Measurements from ENCODE around the gene SNX25.
"Not testable (repeated sequence)": the region's sequence is repeated elsewhere in the genome, so short reads cannot be mapped to it uniquely, and the experiment has no call there.

The SNX25 gene

DNA sequence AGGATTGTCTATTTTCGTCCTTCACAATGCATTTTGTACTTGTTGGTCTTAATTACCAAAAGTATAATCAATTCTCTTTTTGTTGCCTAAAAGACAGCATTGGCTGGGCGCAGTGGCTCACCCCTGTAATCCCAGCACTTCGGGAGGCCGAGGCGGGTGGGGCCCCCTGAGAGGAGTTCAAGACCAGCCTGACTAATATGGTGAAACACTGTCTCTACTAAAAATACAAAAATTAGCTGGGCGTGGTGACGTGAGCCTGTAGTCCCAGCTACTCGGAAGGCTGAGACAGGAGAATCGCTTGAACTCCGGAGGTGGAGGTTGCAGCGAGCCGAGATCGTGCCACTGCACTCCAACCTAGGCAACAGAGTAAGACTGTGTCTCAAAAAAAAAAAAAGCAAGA lies 4.3 kb upstream of the SNX25 start:
- DNase-seq (ENCODE audit: low read depth), result not testable (repeated sequence)

DNA sequence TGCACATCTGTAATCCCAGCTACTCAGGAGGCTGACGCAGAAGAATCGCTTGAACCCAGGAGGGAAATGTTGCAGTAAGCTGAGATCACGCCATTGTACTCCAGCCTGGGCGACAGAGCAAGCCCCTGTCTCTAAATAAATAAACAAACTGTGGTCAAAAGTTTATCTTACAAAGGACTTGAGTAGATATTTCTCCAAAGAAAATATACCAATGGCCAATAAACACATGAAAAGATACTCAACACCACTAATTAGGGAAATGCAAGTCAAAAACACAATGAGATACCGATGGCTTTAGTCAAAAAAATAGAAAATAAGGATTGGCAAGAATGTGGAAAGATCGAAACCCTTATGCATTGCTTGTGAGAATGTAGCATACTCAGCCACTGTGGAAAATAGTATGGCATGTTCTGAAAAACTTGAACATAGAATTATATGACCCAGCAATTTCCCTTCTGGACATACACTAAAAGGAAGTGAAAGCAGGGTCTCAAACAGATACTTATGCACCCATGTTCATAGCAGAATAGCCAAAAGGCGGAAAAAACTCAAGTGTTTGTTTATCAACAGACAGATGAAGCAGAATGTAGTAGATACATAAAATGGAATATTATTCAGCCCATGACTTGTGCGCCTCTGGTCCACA lies 3.6 kb upstream of the SNX25 start:
- no peak for DNase-seq (ENCODE audit: low read depth)

DNA sequence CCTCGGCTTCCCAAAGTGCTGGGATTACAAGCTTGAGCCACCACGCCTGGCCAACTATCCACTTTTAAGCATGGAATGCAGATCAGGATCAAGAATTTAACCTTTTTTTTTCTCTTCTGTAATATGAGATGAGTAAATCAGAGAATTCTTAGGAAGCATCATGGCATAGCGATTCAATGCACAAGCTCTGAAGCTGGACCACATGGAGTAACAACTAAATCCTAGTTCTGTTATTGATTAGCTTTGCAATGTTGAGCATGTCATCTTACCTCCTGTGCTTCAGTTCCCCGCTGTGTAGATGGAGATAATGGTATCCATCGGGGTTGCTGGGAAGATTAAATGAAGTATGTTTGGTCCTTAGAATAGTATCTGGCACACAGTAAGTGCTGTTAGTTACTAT lies 1.9 kb upstream of the SNX25 start:
- no peak for DNase-seq (ENCODE audit: low read depth)

DNA sequence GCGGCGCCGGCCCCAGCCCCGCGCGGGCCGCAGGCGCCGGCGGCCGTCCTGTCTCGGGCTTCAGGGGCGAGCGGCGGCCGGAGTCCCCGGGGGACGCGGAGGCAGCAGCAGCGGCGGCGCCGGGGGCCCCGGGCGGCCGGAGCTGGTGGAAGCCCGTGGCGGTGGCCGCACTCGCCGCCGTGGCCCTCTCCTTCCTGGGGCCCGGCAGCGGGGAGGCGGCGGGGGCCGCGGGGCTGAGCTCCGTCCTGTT lies 379 bp downstream of the SNX25 start:
- DNase-seq (ENCODE audit: low read depth), result not testable (repeated sequence)

DNA sequence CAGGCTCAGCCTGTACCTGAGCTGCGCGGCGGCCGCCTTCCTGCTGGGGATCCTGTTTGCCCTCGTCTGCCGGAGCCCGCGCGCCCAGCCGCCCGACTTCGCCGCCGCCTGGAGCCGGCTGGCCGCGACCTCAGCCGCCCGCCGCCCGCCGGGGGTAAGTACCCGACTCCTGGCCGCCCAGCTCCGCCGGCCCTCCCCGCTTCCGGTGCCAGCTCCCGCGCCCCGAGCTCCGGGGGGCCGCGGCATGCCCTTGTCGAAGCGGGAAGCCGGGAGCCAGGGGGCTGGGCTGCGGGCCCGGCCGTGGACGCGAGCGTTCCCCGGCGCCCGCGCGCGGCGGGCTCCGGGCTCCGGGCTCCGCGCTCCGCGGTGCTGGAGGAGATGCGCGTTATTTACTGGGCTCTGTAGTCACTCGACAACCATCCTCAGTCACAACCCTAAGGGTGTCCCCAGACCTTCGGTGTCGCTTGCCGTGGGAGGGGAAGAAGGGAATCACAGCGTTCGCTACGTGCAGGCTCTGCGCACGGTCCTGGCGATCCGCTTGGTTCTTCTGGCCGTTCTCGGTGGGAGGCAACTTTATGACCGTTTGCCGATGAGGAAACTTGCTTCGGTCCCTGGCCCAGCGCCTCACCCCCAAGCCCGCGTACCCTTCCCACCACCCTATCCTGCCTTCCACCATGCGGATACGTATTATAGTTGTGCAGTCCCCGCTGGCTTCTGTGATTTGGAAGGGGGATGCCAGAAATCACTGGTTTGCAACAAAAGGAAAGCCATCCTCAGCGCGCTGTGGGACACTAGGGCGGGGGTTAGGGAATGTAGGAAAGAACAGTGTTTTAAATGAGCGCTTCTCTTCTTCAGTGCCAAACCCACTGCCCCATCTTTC lies 944 bp downstream of the SNX25 start:
- no peak for DNase-seq (ENCODE audit: low read depth)

DNA sequence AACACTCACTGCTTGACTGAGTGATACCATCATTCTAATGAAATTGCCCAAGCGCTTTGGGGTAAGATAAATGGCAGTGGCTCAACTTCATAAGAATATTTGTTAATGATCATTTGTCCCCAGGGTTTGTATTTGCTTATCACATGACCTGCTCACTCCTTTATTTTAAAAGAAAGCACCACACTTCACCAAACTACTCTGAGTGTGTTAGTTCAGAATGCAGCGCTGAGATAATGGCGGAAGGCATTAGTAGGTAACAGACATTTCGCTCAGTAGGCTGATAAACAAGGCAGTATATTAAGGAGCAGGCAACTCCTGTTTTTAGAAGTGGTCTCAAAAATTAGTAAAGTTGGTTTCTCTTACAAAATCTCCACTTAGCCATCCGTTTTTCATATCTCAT lies 1.6 kb downstream of the SNX25 start:
- DNase-seq (ENCODE audit: low read depth), result no peak

DNA sequence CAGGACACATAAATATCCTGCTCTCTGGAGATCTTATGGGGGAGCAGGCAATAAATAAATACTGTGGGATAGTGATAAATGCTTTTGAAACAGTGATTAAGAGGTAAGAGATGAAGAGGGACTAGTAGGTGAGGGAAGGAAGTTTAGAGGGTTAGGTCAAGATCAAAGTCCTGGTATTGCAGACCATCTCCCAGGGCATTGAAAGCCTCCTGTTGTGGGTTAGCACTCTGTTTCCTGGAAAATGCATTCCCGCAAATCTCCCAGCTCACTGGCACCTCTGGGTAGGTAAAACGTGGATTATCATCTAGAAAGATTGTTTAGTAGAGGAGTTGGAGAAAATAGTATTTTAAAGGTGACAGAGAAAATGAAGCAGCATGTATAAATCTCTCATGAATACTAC lies 2.2 kb downstream of the SNX25 start:
- DNase-seq (ENCODE audit: low read depth), result no peak

DNA sequence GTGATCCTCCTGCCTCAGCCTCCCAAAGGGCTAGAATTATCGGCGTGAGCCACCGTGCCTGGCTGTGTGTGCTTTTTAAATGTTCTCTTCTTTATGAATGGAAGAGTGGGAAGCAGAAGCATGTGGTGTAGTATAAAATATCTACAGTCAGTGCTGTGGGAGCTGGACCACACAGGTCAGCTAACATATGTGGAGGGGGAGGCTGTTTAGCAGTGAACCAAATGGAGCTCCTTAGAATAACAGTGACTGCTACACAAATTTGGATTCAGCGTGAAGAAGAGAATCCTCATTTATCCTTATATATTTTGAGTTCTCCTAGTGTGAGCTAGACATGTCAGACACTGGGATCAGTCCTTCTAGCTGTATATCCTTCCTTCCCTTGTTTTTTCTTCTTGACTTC lies 3.2 kb downstream of the SNX25 start:
- no peak for DNase-seq (ENCODE audit: low read depth)

DNA sequence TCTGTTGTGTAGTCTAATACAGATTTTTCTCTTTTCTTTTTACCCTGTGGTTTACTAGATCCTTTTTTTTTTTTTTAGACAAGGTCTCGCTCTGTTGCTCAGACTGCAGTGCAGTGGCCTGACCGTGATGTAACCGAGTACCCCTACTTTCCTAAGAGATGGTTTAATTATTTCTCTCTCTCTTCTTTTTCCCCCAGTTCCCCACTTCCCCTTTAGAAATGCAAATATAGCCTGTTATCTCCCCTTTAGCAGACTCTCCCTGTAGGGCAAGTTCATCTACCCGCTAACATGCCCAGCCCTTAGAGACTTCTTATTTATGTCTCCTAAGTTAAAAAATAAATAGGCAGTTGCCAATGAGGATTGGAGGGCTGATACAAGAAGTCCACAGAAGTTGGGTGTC lies 4.5 kb downstream of the SNX25 start:
- DNase-seq (ENCODE audit: low read depth), result no peak

DNA sequence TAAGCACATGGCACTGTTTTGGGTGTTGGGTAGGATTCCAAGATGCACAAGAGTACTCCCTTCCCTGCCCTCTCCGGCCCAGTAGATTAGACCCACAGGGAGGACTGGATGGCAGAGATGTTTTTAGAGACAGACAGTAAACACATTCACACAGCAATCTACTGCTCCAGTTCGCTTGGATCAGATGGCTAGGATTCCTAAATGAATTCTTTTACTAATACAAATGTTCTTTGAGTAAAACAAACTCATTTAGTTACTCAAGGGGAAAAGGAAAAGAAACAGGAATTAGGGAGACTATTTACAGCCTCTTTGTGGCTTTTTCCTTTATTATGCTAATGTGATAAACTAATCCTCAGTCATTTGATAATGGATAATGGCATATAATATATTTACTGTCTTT lies 5.9 kb downstream of the SNX25 start:
- DNase-seq (ENCODE audit: low read depth), result no peak

DNA sequence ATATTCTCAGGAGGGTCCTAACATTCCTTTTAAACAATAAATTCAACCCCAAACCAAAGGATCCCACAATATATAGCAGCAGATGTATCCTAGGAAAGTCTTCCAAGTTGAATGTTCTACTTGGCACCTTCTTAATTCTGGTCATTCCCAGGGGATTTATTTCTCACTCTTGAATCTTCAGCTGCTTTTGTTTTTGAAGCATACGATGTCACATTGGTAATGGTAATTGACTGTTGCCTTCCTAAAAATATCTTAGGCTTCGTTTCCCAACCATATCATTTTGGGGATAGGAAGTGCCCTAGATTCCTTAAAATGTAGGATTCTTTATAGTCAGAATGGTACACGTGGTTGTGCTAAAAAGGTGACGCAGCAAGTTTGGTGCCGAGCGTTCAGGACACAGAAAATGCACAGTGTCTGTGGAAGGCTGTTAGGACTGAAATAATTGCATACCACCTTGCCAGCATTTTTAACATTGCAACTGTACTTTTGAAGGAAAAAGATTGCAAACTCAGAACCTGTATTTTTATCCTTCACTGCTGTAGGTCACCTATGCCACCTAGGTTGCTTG lies 8.1 kb downstream of the SNX25 start:
- no peak for DNase-seq (ENCODE audit: low read depth)

DNA sequence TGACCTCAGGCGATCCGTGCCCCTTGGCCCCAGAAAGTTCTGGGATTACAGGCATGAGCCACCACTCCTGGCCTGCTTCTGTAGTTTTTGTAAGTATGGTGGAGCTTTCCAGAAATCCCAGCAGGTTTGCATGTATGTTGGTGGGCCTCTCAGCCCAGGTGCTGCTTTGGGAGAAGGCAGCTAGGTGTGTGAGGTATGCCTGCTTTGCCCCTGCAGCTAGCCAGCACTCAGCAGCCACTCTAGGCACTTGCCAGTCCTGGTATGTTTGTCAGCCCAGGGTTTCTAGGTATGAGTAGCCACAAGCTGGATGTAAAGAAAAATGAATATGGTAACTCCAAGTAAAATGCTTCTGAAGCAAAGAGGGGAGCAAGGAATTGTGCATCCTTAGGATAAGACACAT lies 8.9 kb downstream of the SNX25 start:
- no peak for DNase-seq (ENCODE audit: low read depth)

DNA sequence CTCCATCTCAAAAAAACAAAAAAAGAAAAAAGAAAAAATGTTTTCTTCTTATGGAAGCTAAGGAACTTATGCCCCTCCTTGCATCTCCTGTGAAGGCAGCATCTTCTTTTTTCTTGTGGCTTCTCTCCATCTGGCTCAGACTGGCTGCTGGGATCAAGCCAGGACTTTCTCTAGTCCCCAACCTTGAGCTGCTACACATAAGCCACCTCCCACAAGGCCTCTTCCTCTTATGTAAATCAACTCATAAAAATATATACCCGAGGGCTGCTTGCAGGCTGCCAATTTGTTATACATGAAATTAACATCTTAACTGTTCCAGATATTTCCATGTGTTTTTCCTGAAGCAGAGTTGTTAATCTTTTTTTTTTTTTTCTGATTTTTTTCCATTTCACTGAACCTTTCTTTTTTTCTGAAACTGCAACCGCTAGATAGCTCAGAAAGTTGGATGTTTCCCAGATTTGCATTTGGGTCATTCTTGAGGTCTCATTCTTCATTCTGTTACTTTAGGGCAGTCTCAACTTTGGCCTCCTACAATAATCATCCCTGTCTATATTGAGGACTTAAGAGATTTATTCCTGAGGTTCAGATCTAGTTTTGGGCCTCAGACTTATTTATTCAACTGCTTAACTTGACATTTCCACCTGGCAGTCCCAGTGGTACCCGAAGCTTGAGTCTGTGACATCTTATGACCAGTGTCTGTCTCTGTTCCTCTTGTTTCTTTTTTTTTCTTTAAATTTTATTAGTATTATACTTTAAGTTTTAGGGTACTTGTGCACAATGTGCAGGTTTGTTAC lies 10.3 kb downstream of the SNX25 start:
- DNase-seq (ENCODE audit: low read depth), result no peak

DNA sequence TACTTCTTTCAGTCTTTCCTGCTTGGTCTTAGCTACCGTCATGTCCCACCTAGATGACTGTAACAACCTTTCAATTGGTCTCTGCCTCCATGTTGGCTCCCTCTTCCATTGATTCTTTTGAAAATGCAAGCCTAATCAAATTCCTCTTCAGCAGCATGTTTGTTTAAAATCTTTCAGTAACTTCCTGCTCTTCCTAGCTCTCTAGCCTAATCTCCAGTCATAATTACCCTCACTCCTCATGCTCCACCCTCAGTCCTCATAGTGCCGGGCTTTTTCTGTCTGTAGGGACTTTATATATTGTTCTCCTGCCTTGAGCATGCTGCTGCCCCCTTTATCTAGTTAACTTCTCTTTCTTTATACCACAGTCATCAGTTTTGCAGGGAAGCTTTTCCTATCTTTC lies 12.1 kb downstream of the SNX25 start:
- no peak for DNase-seq (ENCODE audit: low read depth)

DNA sequence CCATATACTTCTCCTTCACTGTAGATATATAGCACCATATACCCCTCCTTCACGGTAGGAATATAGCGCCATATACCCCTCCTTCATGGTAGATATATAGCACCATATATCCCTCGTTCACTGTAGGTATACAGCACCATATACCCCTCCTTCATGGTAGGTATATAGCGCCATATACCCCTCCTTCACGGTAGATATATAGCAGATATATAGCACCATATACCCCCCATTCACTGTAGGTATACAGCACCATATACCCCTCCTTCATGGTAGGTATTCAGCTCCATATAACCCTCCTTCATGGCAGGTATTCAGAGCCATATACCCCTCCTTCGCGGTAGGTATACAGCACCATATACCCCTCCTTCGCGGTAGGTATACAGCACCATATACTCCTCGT lies 12.5 kb downstream of the SNX25 start:
- DNase-seq (ENCODE audit: low read depth), result no peak

DNA sequence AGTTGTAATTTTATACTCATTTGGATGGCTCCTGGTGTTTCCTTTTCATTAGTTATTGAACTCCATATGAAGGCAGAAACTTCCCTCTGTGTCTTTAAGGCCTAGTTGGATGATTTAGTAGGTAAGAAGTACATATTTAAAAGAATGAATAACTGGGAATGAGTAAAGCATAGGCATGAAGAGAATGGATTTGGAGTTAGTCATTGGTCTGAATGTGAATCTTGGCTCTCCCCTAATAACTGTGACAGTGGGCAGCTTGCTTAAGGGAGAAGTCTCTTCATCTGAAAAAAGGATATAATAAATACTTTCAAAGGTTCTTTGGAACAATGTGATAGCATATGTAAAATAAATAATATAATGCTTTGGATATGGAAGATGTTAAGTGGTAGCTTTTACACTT lies 13.2 kb downstream of the SNX25 start:
- no peak for DNase-seq (ENCODE audit: low read depth)

DNA sequence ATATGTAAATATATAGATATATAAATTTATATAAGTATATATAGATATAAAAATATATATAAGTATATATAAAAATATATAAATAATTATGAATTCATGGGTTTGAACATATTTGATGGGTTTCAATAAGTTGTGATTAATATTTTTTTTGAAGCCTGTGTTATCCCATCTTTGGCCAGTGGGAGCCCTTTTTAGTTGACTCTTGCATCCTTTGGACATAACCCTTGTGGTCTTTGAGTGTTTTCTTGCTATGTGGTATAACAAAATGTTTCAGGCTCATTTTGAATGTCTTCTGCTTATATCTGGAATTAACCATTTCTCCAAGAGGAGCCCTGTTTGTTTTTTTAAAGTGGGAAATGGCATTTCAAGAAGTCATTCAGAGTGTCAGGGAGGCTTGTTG lies 15.2 kb downstream of the SNX25 start:
- DNase-seq (ENCODE audit: low read depth), result no peak

DNA sequence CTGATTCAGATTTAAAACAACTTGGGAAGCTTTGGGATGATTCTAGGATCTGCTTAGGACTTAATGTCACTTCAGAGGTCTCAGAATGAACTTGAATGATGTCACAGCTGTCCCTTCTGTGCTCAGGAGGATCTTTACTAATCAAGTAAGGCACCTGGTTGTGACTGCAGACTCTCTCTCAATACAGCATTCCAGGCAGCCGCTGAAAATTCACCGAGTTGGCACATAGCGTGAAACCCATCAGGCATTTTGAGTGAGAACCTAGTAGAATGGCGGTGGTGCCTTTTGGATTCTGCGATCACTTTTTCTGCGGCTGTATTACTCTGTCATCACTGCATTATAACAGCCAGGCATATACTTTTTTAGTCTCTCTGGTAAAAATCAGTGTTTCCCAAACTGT lies 16.5 kb downstream of the SNX25 start:
- DNase-seq (ENCODE audit: low read depth), result no peak

DNA sequence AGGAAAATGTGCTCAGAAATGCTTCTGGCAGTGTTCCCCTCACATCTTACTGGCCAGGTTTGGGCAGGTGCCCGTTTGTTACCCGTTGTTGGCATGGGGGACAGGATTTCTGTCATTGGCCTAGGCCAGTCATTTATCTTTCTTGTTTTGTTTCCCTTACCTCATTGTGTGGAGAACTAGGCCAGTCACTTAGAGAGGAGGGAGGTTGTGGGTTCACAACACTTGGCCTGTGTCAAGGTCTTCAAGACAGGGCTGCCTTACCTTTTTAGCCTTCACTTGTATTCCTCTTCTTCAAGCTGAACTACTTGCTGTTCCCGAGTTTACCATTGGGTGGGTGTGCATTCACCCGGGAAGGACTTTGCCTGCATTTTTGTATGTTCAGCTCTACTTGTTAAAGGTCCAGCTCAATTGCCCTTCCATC lies 17.7 kb downstream of the SNX25 start:
- DNase-seq (ENCODE audit: low read depth), result no peak

DNA sequence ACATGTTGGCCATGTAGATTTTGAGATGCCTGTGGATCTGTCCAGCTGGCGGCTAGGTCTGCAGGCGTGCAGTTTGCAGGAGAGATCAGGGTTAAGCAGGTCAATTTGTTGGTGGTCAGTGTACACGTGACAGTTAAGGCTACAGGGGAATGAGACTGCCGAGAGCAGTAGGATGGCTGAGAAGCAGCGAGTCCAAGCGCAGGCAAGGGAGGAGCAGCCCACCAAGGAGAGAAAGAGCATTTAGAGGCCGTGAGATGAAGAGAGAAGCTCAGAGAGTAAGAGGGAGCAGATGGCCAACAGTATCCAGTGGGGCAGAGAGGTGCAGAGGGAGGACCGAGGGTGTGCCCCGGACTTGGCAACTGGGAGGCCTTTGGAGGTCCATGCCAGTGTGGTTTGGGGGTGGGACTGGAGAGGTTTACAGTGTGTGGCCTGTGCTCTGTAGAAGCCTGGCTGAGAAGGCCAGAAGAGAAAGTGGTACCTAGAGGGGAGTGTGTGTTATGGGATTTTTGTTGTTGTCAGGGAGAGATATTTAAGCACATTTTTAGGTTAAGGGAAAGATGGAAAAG lies 18.4 kb downstream of the SNX25 start:
- DNase-seq (ENCODE audit: low read depth), result no peak

DNA sequence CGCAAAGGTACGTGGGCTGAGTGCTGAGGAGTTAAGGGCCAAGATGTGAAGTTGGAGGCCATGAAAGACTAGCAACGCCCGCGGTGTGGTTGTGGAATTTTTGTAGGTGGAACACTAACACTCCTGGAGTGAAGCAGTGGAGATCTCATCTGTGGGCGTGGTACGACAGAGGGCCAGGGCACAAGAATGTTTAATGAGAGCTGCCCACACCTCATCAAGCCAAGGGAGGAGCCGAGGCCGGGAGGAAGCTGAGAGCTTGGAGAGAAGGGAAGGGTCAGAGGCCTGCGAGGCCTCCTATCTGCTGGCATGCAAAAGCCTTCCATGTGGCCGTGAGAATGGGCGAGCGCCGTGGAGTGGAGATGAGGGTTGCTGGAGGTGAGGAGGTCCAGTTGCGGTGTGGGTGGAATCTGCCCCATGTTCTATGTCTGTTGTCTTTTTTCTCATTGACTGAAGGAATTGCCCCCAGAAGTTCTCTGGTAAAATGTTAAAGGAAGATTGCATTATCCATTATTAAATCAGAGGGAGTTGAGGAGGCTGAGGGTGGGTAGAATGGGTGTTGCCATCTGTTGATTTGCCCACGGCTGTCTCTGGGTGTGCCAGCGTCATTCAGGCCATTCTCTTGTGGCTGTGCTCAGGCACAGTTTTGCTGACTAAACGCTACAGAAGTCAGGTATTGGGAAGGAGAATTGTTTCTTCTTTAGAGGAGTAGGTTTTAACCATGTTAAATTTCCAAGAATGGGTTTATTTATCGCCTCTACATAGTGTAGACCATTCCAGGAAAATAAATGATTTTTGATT lies 19.8 kb downstream of the SNX25 start:
- DNase-seq (ENCODE audit: low read depth), result no peak

DNA sequence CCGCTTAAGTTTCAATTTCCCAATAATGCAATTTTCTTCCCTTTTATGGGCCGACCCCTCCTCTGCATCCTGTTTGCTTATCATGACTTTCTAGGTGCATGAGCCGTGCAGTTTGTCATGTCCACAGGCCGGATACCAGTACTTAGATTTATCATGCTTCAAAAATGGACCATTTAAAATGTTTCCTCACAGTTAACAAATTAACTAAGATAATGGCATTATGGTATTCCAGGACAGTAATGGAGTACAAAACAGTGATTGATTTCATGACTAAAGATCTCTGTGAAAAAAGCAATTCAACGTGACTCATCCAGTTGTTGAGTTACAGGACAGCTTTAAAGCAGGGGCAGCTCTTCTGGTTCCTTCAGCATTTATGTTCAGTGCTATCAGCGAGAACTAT lies 23.0 kb downstream of the SNX25 start:
- no peak for DNase-seq (ENCODE audit: low read depth)
